Small intestine (tissue), 16 donors: ENCODE results near the gene CIAO1. TPM values are rescaled to one million over a fixed set of nuclear protein-coding genes. Genes with fewer than 3 reads are reported as not detected.
"Not testable (repeated sequence)": the region's sequence is repeated elsewhere in the genome, so short reads cannot be mapped to it uniquely, and the experiment has no call there.

Experiments used
- DNase-seq, 2 donors: peaks; one replicate each; pipeline versions ENCODE4 v3.0.0 to v3.0.0-alpha.2; 2013
- FAIRE-seq: peaks from 2 replicates; lab custom pipeline; 2012; peaks lifted over from hg19 to GRCh38; lab: Jason Lieb, UNC
- H3K27ac ChIP-seq, 3 donors: one replicate each; pipeline ENCODE4 v1.5.1; 2013; ENCODE audit warnings: low read length in 2 of 3, mild to moderate bottlenecking in 2 of 3, control low read depth in 1 of 3, inconsistent platforms in 1 of 3, low read depth in 1 of 3, moderate library complexity in 1 of 3
- H3K27me3 ChIP-seq, 3 donors: one replicate each; pipeline ENCODE4 v1.6.1; 2013; ENCODE audit warnings: low read length in 3 of 3, inconsistent platforms in 1 of 3; ENCODE audit not compliant: control insufficient read depth in 3 of 3, insufficient read depth in 3 of 3
- H3K36me3 ChIP-seq, 3 donors: one replicate each; pipeline ENCODE4 v1.6.1; 2013; ENCODE audit warnings: low read length in 3 of 3, inconsistent platforms in 1 of 3, low read depth in 1 of 3, mild to moderate bottlenecking in 1 of 3, moderate library complexity in 1 of 3; ENCODE audit not compliant: control insufficient read depth in 3 of 3, insufficient read depth in 2 of 3
- H3K4me1 ChIP-seq, 3 donors: one replicate each; pipeline ENCODE4 v1.6.1; 2013; ENCODE audit warnings: low read length in 2 of 3, inconsistent platforms in 1 of 3, low read depth in 1 of 3, mild to moderate bottlenecking in 1 of 3, moderate library complexity in 1 of 3; ENCODE audit not compliant: control insufficient read depth in 3 of 3, insufficient read depth in 2 of 3
- H3K4me3 ChIP-seq, 3 donors: one replicate each; pipeline ENCODE4 v1.5.1; 2013; ENCODE audit warnings: low read length in 3 of 3, control low read depth in 1 of 3, inconsistent platforms in 1 of 3, low read depth in 1 of 3, mild to moderate bottlenecking in 1 of 3, moderate library complexity in 1 of 3
- H3K9me3 ChIP-seq, 2 donors: one replicate each; pipeline ENCODE4 v1.6.1; 2013; ENCODE audit warnings: low read depth in 1 of 2, low read length in 1 of 2; ENCODE audit not compliant: control insufficient read depth in 2 of 2, insufficient read depth in 1 of 2
- WGBS, 3 donors: extraction: QIAGEN DNeasy Blood & Tissue Kit; methylation state at CpG; one replicate each; pipeline ENCODE4 v1.1.7; 2013; 5-methylcytosine and 5-hydroxymethylcytosine counted together
- long read RNA-seq, 10 donors: transcript quantifications; one replicate each; lab custom pipeline, GENCODE V29; 2026
- polyA plus RNA-seq, 4 donors: library from polyadenylated mRNA; stranded (reverse) in 3 of 4; unstranded in 1 of 4; fragments of 200-250 nt in 3 of 4; fragments of 120-200 nt in 1 of 4; gene quantifications; one replicate each; pipeline versions ENCODE4 v1.2.1 to v1.2.3, GENCODE V29; 2013
- donor health status: healthy with polysubstance abuse.
- donor health status: control.
- donor health status: control.
- donor health status: Bipolar disorder and iron deficiency.
- donor health status: healthy.

CIAO1 gene
- 10 to 100 TPM; 50.3 to 73.2 (median 56.6) TPM for polyA plus RNA-seq
- long read RNA-seq, donor 1 = 0 reads
- long read RNA-seq, donor 2, transcript CIAO1-203 (7 exons, 1,533 nt) = major isoform, 6 of 6 reads
- long read RNA-seq, donor 2, partial matches to known transcripts = 0 of 6 reads
- long read RNA-seq, donor 2, other reads (novel, unspliced or antisense) = 0 of 6 reads
- long read RNA-seq, donor 3, partial matches to known transcripts = 8 of 10 reads
- long read RNA-seq, donor 3, other reads (novel, unspliced or antisense) = 0 of 10 reads
- long read RNA-seq, donor 4, partial matches to known transcripts = 0 of 1 reads
- long read RNA-seq, donor 4, other reads (novel, unspliced or antisense) = 0 of 1 reads
- long read RNA-seq, donor 5, transcript CIAO1-203 (7 exons, 1,533 nt) = major isoform, 5 of 17 reads
- long read RNA-seq, donor 5, partial matches to known transcripts = 12 of 17 reads
- long read RNA-seq, donor 5, other reads (novel, unspliced or antisense) = 0 of 17 reads
- long read RNA-seq, donor 6, transcript CIAO1-203 (7 exons, 1,533 nt) = major isoform, 19 of 137 reads
- long read RNA-seq, donor 6, partial matches to known transcripts = 117 of 137 reads
- long read RNA-seq, donor 6, other reads (novel, unspliced or antisense) = 0 of 137 reads
- long read RNA-seq, donor 7 = 0 reads
- long read RNA-seq, donor 8, partial matches to known transcripts = 0 of 4 reads
- long read RNA-seq, donor 8, other reads (novel, unspliced or antisense) = 0 of 4 reads
- long read RNA-seq, donor 9, transcript CIAO1-203 (7 exons, 1,533 nt) = major isoform, 7 of 7 reads
- long read RNA-seq, donor 9, partial matches to known transcripts = 0 of 7 reads
- long read RNA-seq, donor 9, other reads (novel, unspliced or antisense) = 0 of 7 reads
- long read RNA-seq, donor 10, transcript CIAO1-203 (7 exons, 1,533 nt) = major isoform, 23 of 24 reads
- long read RNA-seq, donor 10, partial matches to known transcripts = 0 of 24 reads
- long read RNA-seq, donor 10, other reads (novel, unspliced or antisense) = 0 of 24 reads

- Histone ChIP-seq H3K4me1 (peaks cover 8 to 32% (median 13%) of the 10 kb centered on the region in 3 donors), H3K27ac (peak within 1 kb of the TSS; percentile 80 to 94 (median 93)), H3K27me3 (no peaks in the 10 kb centered on the region), H3K9me3 (no peaks in the 10 kb centered on the region), H3K36me3 (peaks cover 5 to 38% (median 8%) of the 10 kb centered on the region in 3 donors), H3K4me3 (peak within 1 kb of the TSS; percentile 82 to 98 (median 86))
- 0 to 1% (median 0%) methylated on average over 51 to 81 of the region's 81 CpGs for WGBS, 3 donors
- FAIRE-seq = no peak
- peak; percentile 98 to 99 for DNase-seq
Observed at GRCh38 chr2:96265840-96266679, at the start of gene CIAO1, which contains the start of gene TMEM127. CIAO1 (plus strand) TSS chr2:96266225; CDS start chr2:96266351, 126 bp downstream. TMEM127 (minus strand) TSS chr2:96265997; CDS start chr2:96265381, 616 bp downstream.

GRCh38 chr2:96218508-96219131 lies 47.4 kb upstream of the CIAO1 start:
- H3K4me3 ChIP-seq = no peak overlapping the region
- no peaks in the 10 kb centered on the region for H3K9me3 ChIP-seq
- FAIRE-seq (no peak), DNase-seq (no peak)
- WGBS, 3 donors = 93 to 97% (median 94%) methylated on average over 13 of the region's 13 CpGs
- no peak overlapping the region for H3K27ac ChIP-seq
- peaks cover 0 to 8% (median 2%) of the 10 kb centered on the region in 3 donors for H3K4me1 ChIP-seq
- H3K27me3 ChIP-seq = no peaks in the 10 kb centered on the region
- peaks cover 0 to under 1% (median 0%) of the 10 kb centered on the region in 3 donors for H3K36me3 ChIP-seq

- WGBS, 3 donors = 50 to 80% (median 65%) methylated on average over 3 to 4 of the region's 4 CpGs
Observed at GRCh38 chr2:96219959-96220358, 46.1 kb upstream of the CIAO1 start.

GRCh38 chr2:96221106-96221505 lies 44.9 kb upstream of the CIAO1 start:
- H3K4me1 ChIP-seq, H3K27ac ChIP-seq, DNase-seq, H3K9me3 ChIP-seq, H3K27me3 ChIP-seq, FAIRE-seq, H3K4me3 ChIP-seq, H3K36me3 ChIP-seq: not testable (repeated sequence)
- 55 to 75% (median 68%) methylated on average over 1 of the region's 1 CpG for WGBS, 3 donors

More at GRCh38 chr2:96219959-96220358, 46.1 kb upstream of the CIAO1 start:
- not testable (repeated sequence) for H3K9me3 ChIP-seq, H3K27me3 ChIP-seq, H3K4me1 ChIP-seq, H3K36me3 ChIP-seq, DNase-seq, H3K4me3 ChIP-seq, H3K27ac ChIP-seq, FAIRE-seq

GRCh38 chr2:96225016-96225533 lies 41.0 kb upstream of the CIAO1 start:
- no peaks in the 10 kb centered on the region for H3K27me3 ChIP-seq
- no peaks in the 10 kb centered on the region for H3K9me3 ChIP-seq
- no peak overlapping the region for H3K4me3 ChIP-seq
- peaks cover 0 to 2% (median 0%) of the 10 kb centered on the region in 3 donors for H3K4me1 ChIP-seq
- peaks cover 0 to 4% (median 0%) of the 10 kb centered on the region in 3 donors for H3K36me3 ChIP-seq
- FAIRE-seq (no peak), DNase-seq (no peak)
- H3K27ac ChIP-seq = peak overlapping the region in 1 of 3 donors; percentile 66
- WGBS, 3 donors = 57 to 68% (median 57%) methylated on average over 3 of the region's 3 CpGs

GRCh38 chr2:96231316-96231715 lies 34.7 kb upstream of the CIAO1 start:
- WGBS, 3 donors = 92 to 96% (median 95%) methylated on average over 4 of the region's 4 CpGs
- no peak overlapping the region for H3K4me3 ChIP-seq
- no peaks in the 10 kb centered on the region for H3K9me3 ChIP-seq
- no peak overlapping the region for H3K27ac ChIP-seq
- H3K27me3 ChIP-seq = no peaks in the 10 kb centered on the region
- FAIRE-seq = no peak
- H3K36me3 ChIP-seq = peaks cover 0 to 6% (median 0%) of the 10 kb centered on the region in 3 donors
- H3K4me1 ChIP-seq = no peaks in the 10 kb centered on the region
- no peak for DNase-seq

- 88 to 96% (median 94%) methylated on average over 6 of the region's 6 CpGs for WGBS, 3 donors
- Histone ChIP-seq H3K9me3 (no peaks in the 10 kb centered on the region), H3K27ac (no peak overlapping the region), H3K36me3 (peaks cover 0 to 6% (median 0%) of the 10 kb centered on the region in 3 donors), H3K4me3 (no peak overlapping the region), H3K27me3 (no peaks in the 10 kb centered on the region), H3K4me1 (peaks cover 0 to 20% (median 2%) of the 10 kb centered on the region in 3 donors)
- DNase-seq (no peak), FAIRE-seq (no peak)
Observed at GRCh38 chr2:96233436-96233835, 32.6 kb upstream of the CIAO1 start.
